Ovary (tissue), 3 donors: ENCODE results near the gene ANKMY1.

Experiments
- CTCF ChIP-seq, 3 donors: fragments of 450-650 bp in 2 of 3; fragments of 200-600 bp in 1 of 3; IDR thresholded peaks; one replicate each; pipeline versions ENCODE4 v1.5.1 to v1.8.0; 2016 to 2022; ENCODE audit warnings: antibody characterized with exemption in 3 of 3, mild to moderate bottlenecking in 1 of 3
- EP300 ChIP-seq: sonication (generic); formaldehyde crosslinking; IDR thresholded peaks from one replicate; pipeline ENCODE4 v1.6.1; 2017; ENCODE audit warnings: antibody characterized with exemption
- POLR2A ChIP-seq: fragments of 450-650 bp; IDR thresholded peaks from one replicate; pipeline ENCODE4 v1.6.1; 2017; ENCODE audit warnings: antibody characterized with exemption, mild to moderate bottlenecking, moderate library complexity
- donor health status: DM: no; HTN: no; CAD: no.

- TF ChIP-seq POLR2A (no peak), CTCF (IDR thresholded peaks at IDR 0.05) (no peak), EP300 (no peak)
Observed at GRCh38 chr2:240459401-240460252, 98.2 kb downstream of the ANKMY1 start.
